ENCODE measurements around the gene EML6. TPM values are rescaled to one million over a fixed set of nuclear protein-coding genes. Genes with fewer than 3 reads are reported as not detected.
A peak's percentile ranks its signal among the peaks of the same experiment; 100 is the strongest.

EML6 gene
- total RNA-seq, 2 donors from 2014 or later = 0.46 to 10.7 TPM

GRCh38 chr2:54834721-54835120, 111.3 kb downstream of the EML6 start:
- DNase-seq (ENCODE audit: low spot score) = no peak
- intact Hi-C loops (cut with DNase I) = loop anchor here (10.0 kb wide), 2 partner anchors 110 to 730 kb away; partner anchors contain the start of gene EML6
- Histone ChIP-seq H3K27me3 (replicated peaks; ENCODE audit: insufficient read depth) (no peaks in the 10 kb centered on the region), H3K4me3 (no peak overlapping the region), H3K27ac (no peak overlapping the region), H3K36me3 (no peaks in the 10 kb centered on the region), H3K4me1 (replicated peaks) (peaks cover 4% of the 10 kb centered on the region), H3K9me3 (no peaks in the 10 kb centered on the region)
- 95% methylated on average over 5 of the region's 5 CpGs for WGBS
- TF ChIP-seq CTCF (IDR thresholded peaks at IDR 0.05) = no peak
- no peak for TF ChIP-seq POLR2A (IDR thresholded peaks at IDR 0.05)
- TF ChIP-seq POLR2AphosphoS5 (IDR thresholded peaks at IDR 0.05) = no peak

DNA sequence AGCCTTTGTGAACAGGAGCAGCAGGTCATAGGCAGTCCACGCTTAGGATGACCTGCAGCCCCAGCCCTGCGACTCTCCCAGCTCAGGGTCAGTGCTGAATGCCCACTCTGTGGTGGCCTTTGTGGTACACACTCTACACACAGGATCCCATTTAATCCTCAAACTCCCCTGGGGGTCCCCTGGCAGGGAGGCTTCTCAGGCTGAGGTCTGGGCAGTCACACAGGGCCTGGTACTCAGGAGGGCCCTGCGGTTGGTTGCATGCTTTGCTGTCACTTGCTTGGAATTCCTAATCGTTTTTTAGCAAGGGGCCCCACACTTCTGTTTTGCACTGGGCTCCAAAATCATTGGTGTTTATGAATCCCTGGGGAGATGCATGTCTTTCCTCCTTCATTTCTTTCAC, 113.0 kb downstream of the EML6 start:
- H3K4me1 ChIP-seq (replicated peaks) = peaks cover 6% of the 10 kb centered on the region
- no peaks in the 10 kb centered on the region for H3K9me3 ChIP-seq
- no peak for TF ChIP-seq POLR2A (IDR thresholded peaks at IDR 0.05)
- TF ChIP-seq CTCF (IDR thresholded peaks at IDR 0.05) = no peak
- TF ChIP-seq POLR2AphosphoS5 (IDR thresholded peaks at IDR 0.05) = no peak
- no peak overlapping the region for H3K4me3 ChIP-seq
- intact Hi-C loops (cut with DNase I) = loop anchor here (10.0 kb wide), 2 partner anchors 112 to 732 kb away; partner anchors contain the start of gene EML6
- no peak overlapping the region for H3K27ac ChIP-seq
- DNase-seq (ENCODE audit: low spot score) = no peak
- WGBS = 79% methylated on average over 4 of the region's 4 CpGs
- no peaks in the 10 kb centered on the region for H3K36me3 ChIP-seq
- H3K27me3 ChIP-seq (replicated peaks; ENCODE audit: insufficient read depth) = no peaks in the 10 kb centered on the region

DNA sequence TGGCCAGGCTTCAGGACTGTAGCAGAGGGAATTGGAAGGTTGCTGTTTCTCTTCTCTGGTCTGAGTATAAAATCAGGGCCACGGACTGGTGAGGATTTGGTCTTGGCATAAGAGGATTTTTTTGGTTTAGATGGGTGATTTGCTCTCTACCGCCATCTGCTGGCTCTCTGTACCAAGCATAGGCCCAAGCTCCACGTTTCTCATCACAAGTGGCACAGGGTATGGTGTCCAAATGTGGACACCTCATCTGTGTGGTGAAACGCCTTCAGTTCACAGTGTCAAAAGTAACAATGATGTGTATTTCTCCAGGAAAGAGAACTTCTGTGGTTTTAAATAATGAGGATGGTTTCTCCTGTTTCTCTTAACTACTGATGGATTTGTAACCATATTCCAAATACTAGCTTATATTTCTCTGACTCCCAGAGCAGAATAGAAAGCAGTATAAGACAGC, 115.1 kb downstream of the EML6 start:
- Histone ChIP-seq H3K27ac (no peak overlapping the region), H3K36me3 (no peaks in the 10 kb centered on the region), H3K4me3 (no peak overlapping the region), H3K27me3 (replicated peaks; ENCODE audit: insufficient read depth) (no peaks in the 10 kb centered on the region), H3K9me3 (no peaks in the 10 kb centered on the region), H3K4me1 (replicated peaks) (peaks cover 6% of the 10 kb centered on the region)
- DNase-seq (ENCODE audit: low spot score) = peak; percentile 54
- intact Hi-C loops (cut with DNase I) = loop anchor here (10.0 kb wide), 2 partner anchors 114 to 734 kb away; partner anchors contain the start of gene EML6
- TF ChIP-seq CTCF (IDR thresholded peaks at IDR 0.05) = peak; percentile 63 to 85 (median 76)
- no peak for TF ChIP-seq POLR2A (IDR thresholded peaks at IDR 0.05)
- TF ChIP-seq POLR2AphosphoS5 (IDR thresholded peaks at IDR 0.05) = no peak
- 22% methylated on average over 4 of the region's 4 CpGs for WGBS

DNA sequence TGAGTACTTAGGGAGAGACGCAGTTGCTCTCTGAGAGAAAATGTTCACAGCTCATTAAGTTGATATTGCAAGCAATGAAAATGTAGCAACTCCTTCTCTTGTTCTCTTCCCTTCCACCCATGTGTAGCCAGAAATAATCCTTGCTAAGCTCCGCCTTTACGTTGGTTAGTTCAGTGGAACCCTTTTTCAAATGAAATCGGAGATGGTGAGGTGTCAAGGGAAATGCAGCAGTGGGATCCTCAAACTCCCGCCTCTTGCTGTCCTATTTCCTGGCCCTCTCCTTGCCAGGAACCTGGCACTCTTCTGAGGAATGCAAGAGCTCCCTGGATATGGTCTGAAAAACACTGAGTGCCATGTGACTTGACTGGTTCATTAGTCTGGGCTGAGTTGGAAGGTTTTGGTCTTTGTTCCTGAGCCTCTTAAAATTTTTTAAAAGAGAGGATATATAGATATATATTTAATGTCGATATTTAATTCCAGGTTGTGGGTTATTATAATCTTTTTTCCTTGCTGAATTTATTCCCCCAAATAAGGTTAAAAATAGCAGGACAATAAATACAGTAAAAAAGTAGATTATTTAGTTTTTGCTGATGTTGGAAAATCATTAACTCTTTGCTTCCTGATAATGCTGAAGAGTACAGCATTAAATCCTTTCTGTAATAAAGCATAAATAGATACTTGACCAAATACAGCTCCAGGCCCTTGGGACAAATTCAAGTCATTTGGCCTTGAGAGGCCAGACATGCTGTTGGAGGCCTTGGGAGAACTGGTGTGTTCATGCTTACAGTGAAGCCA, 116.2 kb downstream of the EML6 start:
- Histone ChIP-seq H3K27me3 (replicated peaks; ENCODE audit: insufficient read depth) (no peaks in the 10 kb centered on the region), H3K27ac (no peak overlapping the region), H3K36me3 (no peaks in the 10 kb centered on the region), H3K9me3 (no peaks in the 10 kb centered on the region), H3K4me1 (replicated peaks) (peaks cover 6% of the 10 kb centered on the region), H3K4me3 (no peak overlapping the region)
- intact Hi-C loops (cut with DNase I) = loop anchor here (10.0 kb wide), 2 partner anchors 115 to 735 kb away; partner anchors contain the start of gene EML6
- 52% methylated on average over 6 of the region's 6 CpGs for WGBS
- no peak for TF ChIP-seq POLR2A (IDR thresholded peaks at IDR 0.05)
- no peak for TF ChIP-seq CTCF (IDR thresholded peaks at IDR 0.05)
- TF ChIP-seq POLR2AphosphoS5 (IDR thresholded peaks at IDR 0.05) = no peak
- peak; percentile 16 for DNase-seq (ENCODE audit: low spot score)
